Body of pancreas (tissue), 4 donors: ENCODE measurements around the gene CRACR2B.

Source experiments
- POLR2A ChIP-seq, 3 donors: fragments of 450-650 bp; IDR thresholded peaks; one replicate each; pipeline ENCODE4 v1.6.1; 2016; ENCODE audit warnings: antibody characterized with exemption in 3 of 3, mild to moderate bottlenecking in 2 of 3
- TF ChIP-seq, protein P1 (sequence below), 7 experiments: fragments of 450-650 bp in 4 of 7; fragments of 200-600 bp in 3 of 7; sonication (generic) in 3 of 7; IDR thresholded peaks; one replicate each; pipeline ENCODE4 v1.5.1; 2016 to 2019; ENCODE audit warnings: antibody characterized with exemption in 7 of 7

DNA sequence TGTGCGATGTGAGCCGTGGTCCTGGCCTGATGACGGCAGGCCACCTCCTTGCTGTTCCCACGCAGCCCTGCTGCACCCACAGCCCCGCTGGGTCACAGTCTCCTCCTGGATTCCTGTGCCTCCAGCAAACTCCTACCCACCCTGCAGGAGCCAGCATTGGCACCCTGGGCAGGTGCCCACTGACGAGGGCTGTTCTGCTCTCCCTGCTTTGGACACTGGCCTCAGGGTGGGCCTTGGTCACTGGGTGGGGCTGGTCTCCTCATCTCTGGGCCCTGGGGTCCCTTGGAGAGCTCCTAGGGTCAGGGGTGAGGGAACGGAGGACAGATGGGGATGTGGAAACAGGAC lies 27.6 kb downstream of the CRACR2B start:
- TF ChIP-seq, protein P1, sequence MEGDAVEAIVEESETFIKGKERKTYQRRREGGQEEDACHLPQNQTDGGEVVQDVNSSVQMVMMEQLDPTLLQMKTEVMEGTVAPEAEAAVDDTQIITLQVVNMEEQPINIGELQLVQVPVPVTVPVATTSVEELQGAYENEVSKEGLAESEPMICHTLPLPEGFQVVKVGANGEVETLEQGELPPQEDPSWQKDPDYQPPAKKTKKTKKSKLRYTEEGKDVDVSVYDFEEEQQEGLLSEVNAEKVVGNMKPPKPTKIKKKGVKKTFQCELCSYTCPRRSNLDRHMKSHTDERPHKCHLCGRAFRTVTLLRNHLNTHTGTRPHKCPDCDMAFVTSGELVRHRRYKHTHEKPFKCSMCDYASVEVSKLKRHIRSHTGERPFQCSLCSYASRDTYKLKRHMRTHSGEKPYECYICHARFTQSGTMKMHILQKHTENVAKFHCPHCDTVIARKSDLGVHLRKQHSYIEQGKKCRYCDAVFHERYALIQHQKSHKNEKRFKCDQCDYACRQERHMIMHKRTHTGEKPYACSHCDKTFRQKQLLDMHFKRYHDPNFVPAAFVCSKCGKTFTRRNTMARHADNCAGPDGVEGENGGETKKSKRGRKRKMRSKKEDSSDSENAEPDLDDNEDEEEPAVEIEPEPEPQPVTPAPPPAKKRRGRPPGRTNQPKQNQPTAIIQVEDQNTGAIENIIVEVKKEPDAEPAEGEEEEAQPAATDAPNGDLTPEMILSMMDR (IDR thresholded peaks at IDR 0.05) = no peak
- TF ChIP-seq POLR2A (IDR thresholded peaks at IDR 0.05) = no peak
